Measurements from ENCODE around the gene PCDHGA8. TPM values are rescaled to one million over a fixed set of nuclear protein-coding genes. Genes with fewer than 3 reads are reported as not detected.
"Not testable (repeated sequence)": the region's sequence is repeated elsewhere in the genome, so short reads cannot be mapped to it uniquely, and the experiment has no call there.

PCDHGA8 gene
- total RNA-seq, 1 donor from 2014 or later: 6.4 TPM

GRCh38 chr5:141430332-141431113 lies 38.1 kb downstream of the PCDHGA8 start, which contains the start of gene PCDHGA12:
TSS of gene PCDHGA12 (plus strand) at chr5:141430507. CDS start at chr5:141430760, 253 bp downstream.
- H3K27ac ChIP-seq: no peak within 1 kb of the TSS
- TF ChIP-seq POLR2A (IDR thresholded peaks at IDR 0.05) (no peak), CTCF (IDR thresholded peaks at IDR 0.05) (peak in 2 of 3 experiments; percentile 6 to 20)
- H3K27me3 ChIP-seq: no peaks in the 10 kb centered on the region
- intact Hi-C loops (cut with DNase I): no loop called here
- no peak for DNase-seq (ENCODE audit: extremely low spot score in 2 of 2)
- no peaks in the 10 kb centered on the region for H3K4me1 ChIP-seq
- peak within 1 kb of the TSS; percentile 20 to 24 for H3K4me3 ChIP-seq
- H3K36me3 ChIP-seq: peaks cover 0 to 22% of the 10 kb centered on the region in 2 donors
- peaks cover 83% of the 10 kb centered on the region for H3K9me3 ChIP-seq

GRCh38 chr5:141431286-141431685 lies 38.9 kb downstream of the PCDHGA8 start:
- Histone ChIP-seq H3K4me3 (peak overlapping the region; percentile 20 to 24), H3K27me3 (no peaks in the 10 kb centered on the region), H3K36me3 (peaks cover 0 to 22% of the 10 kb centered on the region in 2 donors), H3K9me3 (peaks cover 83% of the 10 kb centered on the region), H3K4me1 (no peaks in the 10 kb centered on the region), H3K27ac (no peak overlapping the region)
- intact Hi-C loops (cut with DNase I): no loop called here
- DNase-seq (ENCODE audit: extremely low spot score in 2 of 2): no peak
- TF ChIP-seq CTCF (IDR thresholded peaks at IDR 0.05) (no peak), POLR2A (IDR thresholded peaks at IDR 0.05) (no peak), POLR2AphosphoS5 (IDR thresholded peaks at IDR 0.05; ENCODE audit: insufficient read depth in 1 of 2, low read depth in 1 of 2) (no peak)

GRCh38 chr5:141432308-141432707 lies 39.9 kb downstream of the PCDHGA8 start:
- H3K4me3 ChIP-seq; intact Hi-C loops (cut with DNase I); H3K27me3 ChIP-seq; DNase-seq (ENCODE audit: extremely low spot score in 2 of 2); H3K4me1 ChIP-seq; H3K27ac ChIP-seq: not testable (repeated sequence)
- Histone ChIP-seq H3K36me3 (peaks cover 0 to 17% of the 10 kb centered on the region in 2 donors), H3K9me3 (peaks cover 74% of the 10 kb centered on the region)

- DNase-seq (ENCODE audit: extremely low spot score in 2 of 2); H3K27ac ChIP-seq; intact Hi-C loops (cut with DNase I); H3K4me1 ChIP-seq; H3K27me3 ChIP-seq; H3K4me3 ChIP-seq: not testable (repeated sequence)
- Histone ChIP-seq H3K9me3 (peaks cover 69% of the 10 kb centered on the region), H3K36me3 (peaks cover 0 to 17% of the 10 kb centered on the region in 2 donors)
Observed at GRCh38 chr5:141432726-141433125, 40.3 kb downstream of the PCDHGA8 start.

- intact Hi-C loops (cut with DNase I): no loop called here
- Histone ChIP-seq H3K27me3 (no peaks in the 10 kb centered on the region), H3K36me3 (peaks cover 0 to 13% of the 10 kb centered on the region in 2 donors), H3K4me1 (no peaks in the 10 kb centered on the region), H3K4me3 (no peak overlapping the region), H3K9me3 (peaks cover 63% of the 10 kb centered on the region), H3K27ac (no peak overlapping the region)
- no peak for TF ChIP-seq POLR2A (IDR thresholded peaks at IDR 0.05)
- TF ChIP-seq CTCF (IDR thresholded peaks at IDR 0.05): no peak
- TF ChIP-seq POLR2AphosphoS5 (IDR thresholded peaks at IDR 0.05; ENCODE audit: insufficient read depth in 1 of 2, low read depth in 1 of 2): no peak
- no peak for DNase-seq (ENCODE audit: extremely low spot score in 2 of 2)
Observed at GRCh38 chr5:141434006-141434405, 41.6 kb downstream of the PCDHGA8 start.

- no peak for TF ChIP-seq POLR2A (IDR thresholded peaks at IDR 0.05)
- no peak for TF ChIP-seq POLR2AphosphoS5 (IDR thresholded peaks at IDR 0.05; ENCODE audit: insufficient read depth in 1 of 2, low read depth in 1 of 2)
- no peak for TF ChIP-seq CTCF (IDR thresholded peaks at IDR 0.05)
- peaks cover 0 to 13% of the 10 kb centered on the region in 2 donors for H3K36me3 ChIP-seq
- H3K4me3 ChIP-seq: no peak overlapping the region
- H3K9me3 ChIP-seq: peaks cover 59% of the 10 kb centered on the region
- H3K27me3 ChIP-seq: no peaks in the 10 kb centered on the region
- no peak for DNase-seq (ENCODE audit: extremely low spot score in 2 of 2)
- no peaks in the 10 kb centered on the region for H3K4me1 ChIP-seq
- no peak overlapping the region for H3K27ac ChIP-seq
- intact Hi-C loops (cut with DNase I): no loop called here
Observed at GRCh38 chr5:141437221-141437620, 44.8 kb downstream of the PCDHGA8 start.
